Lower leg skin (tissue), 4 donors: ENCODE measurements around the gene ANKMY2. TPM values are rescaled to one million over a fixed set of nuclear protein-coding genes. Genes with fewer than 3 reads are reported as not detected.

Experiments used
- DNase-seq, 2 donors: peaks; one replicate each; pipeline ENCODE4 v3.0.0-alpha.2; 2019; ENCODE audit warnings: low spot score in 2 of 2
- H3K4me3 ChIP-seq: fragments of 200-600 bp; sonication (generic); 2 replicates; pipeline ENCODE4 v1.5.1; 2017; ENCODE audit warnings: mild to moderate bottlenecking, low read depth; ENCODE audit not compliant: poor library complexity, severe bottlenecking
- POLR2A ChIP-seq, 2 donors: fragments of 450-650 bp; IDR thresholded peaks; one replicate each; pipeline ENCODE4 v1.6.1; 2016 to 2017; ENCODE audit warnings: antibody characterized with exemption in 2 of 2, mild to moderate bottlenecking in 1 of 2, moderate library complexity in 1 of 2
- WGBS, 2 donors: methylation state at CpG; one replicate each; pipeline ENCODE4 v1.1.5; 2018; 5-methylcytosine and 5-hydroxymethylcytosine counted together
- intact Hi-C: fragments of 100-400 bp; cut with DNase I; formaldehyde crosslinking; loops from one replicate; pipeline ENCODE4 v1.15.0; 2023; ENCODE audit warnings: low total_unique reads
- total RNA-seq, 4 donors: library from RNA; depleted of rRNA; stranded (reverse); fragments of >200 nt; gene quantifications; one replicate each; pipeline ENCODE4 v1.1.0, GENCODE V29; 2016
- TF ChIP-seq, protein P1 (sequence below), 3 donors: fragments of 450-650 bp; IDR thresholded peaks; one replicate each; pipeline ENCODE4 v1.5.1; 2016; ENCODE audit warnings: antibody characterized with exemption in 3 of 3, mild to moderate bottlenecking in 3 of 3, moderate library complexity in 2 of 3

The ANKMY2 gene
- total RNA-seq, 4 donors from 2014 or later, result 5.5 to 14.5 (median 9.9) TPM

DNA sequence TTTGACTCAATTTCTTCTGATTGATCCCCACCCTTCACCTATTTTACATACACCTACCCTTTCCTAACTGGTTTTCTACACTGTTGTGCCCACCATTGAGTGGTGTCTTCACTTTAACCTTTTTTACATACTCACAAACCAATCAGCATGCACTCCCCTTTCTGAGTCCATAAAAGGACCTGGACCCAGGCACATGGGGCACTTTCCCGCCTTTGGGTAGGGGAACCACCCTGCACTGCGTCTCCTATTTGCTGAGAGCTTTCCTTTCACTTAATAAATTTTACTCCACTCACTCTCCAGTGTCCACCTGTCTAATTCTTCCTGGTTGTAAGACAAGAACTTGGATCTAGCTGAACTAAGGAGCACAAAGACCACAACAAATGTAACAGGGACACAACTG, 33.8 kb downstream of the ANKMY2 start:
- no peak for DNase-seq
- TF ChIP-seq POLR2A (IDR thresholded peaks at IDR 0.05), result no peak
- TF ChIP-seq, protein P1, sequence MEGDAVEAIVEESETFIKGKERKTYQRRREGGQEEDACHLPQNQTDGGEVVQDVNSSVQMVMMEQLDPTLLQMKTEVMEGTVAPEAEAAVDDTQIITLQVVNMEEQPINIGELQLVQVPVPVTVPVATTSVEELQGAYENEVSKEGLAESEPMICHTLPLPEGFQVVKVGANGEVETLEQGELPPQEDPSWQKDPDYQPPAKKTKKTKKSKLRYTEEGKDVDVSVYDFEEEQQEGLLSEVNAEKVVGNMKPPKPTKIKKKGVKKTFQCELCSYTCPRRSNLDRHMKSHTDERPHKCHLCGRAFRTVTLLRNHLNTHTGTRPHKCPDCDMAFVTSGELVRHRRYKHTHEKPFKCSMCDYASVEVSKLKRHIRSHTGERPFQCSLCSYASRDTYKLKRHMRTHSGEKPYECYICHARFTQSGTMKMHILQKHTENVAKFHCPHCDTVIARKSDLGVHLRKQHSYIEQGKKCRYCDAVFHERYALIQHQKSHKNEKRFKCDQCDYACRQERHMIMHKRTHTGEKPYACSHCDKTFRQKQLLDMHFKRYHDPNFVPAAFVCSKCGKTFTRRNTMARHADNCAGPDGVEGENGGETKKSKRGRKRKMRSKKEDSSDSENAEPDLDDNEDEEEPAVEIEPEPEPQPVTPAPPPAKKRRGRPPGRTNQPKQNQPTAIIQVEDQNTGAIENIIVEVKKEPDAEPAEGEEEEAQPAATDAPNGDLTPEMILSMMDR (IDR thresholded peaks at IDR 0.05), result no peak
- 74 to 100% methylated on average over 2 of the region's 2 CpGs for WGBS, 2 donors
- intact Hi-C loops, result no loop called here
- no peak overlapping the region for H3K4me3 ChIP-seq

DNA sequence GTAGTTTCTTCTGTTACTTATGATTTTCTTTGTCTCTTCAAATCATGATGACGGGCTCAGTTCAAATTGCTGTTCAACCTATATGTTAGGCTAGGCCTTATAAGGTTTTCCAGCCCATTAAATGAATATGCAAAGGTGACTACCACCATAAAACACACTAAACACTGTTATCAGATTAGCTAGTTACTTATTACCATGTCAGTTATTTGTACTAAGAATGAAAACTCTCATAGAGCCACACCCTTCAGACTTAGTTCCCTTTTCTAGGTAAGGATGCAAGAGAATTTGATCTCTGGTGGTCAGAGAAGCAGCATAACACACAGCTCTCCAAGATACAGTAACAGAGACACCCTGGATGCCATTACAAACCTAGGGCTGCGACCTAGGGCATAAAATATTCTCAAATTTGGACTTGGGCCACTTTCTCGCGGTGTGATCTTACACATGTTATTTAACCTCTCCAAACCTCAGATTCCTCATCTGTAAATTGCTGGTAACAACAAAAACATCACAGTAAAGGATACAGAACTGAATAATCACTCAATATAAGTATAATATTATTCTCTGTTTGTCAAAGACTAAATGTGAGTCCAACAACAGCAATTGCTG, 35.6 kb downstream of the ANKMY2 start:
- H3K4me3 ChIP-seq, result no peak overlapping the region
- DNase-seq, result no peak
- TF ChIP-seq, protein P1 (IDR thresholded peaks at IDR 0.05), result no peak
- no peak for TF ChIP-seq POLR2A (IDR thresholded peaks at IDR 0.05)
- 77 to 87% methylated on average over 4 of the region's 4 CpGs for WGBS, 2 donors
- intact Hi-C loops, result no loop called here

DNA sequence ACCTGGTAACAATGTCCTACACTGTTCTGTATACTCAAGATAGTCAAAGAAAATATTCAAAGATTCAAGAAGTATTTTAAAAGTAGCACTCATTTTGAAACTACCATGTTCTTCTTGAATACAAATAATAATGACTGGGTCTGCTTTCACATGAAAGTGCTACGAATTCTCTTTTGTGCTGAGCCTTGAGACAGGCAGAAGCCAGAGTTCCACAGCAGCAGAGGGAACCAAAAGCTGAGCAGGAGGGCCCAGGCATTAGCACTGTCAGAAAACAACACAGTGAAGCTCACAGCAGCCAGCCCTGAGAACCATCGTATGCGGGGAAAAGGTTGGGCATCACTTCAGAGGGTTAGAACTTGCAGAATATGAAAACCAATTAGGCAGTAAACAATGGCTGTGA, 38.9 kb downstream of the ANKMY2 start:
- 89 to 94% methylated on average over 3 of the region's 3 CpGs for WGBS, 2 donors
- TF ChIP-seq, protein P1 (IDR thresholded peaks at IDR 0.05), result no peak
- TF ChIP-seq POLR2A (IDR thresholded peaks at IDR 0.05), result no peak
- no peak overlapping the region for H3K4me3 ChIP-seq
- DNase-seq, result no peak
- intact Hi-C loops, result no loop called here

DNA sequence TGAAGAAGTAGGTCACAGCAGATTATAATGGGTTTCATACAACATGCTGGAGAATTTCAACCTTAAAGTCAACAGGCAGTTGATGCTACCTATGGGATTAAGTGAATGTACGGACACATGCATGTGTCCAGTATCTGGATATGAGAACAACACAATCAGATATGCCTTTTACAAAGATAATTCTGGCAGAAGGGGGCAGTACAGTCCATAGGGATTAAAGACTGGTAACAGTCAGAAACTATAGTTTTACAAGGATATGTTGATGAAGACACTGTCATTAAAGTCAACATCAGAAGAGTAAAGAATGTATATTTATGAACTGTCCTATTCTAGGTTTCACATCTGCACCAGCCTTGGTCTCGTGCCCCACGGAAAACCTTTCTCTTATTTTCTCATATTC, 41.5 kb downstream of the ANKMY2 start:
- intact Hi-C loops, result no loop called here
- no peak for DNase-seq
- H3K4me3 ChIP-seq, result no peak overlapping the region
- 96 to 97% methylated on average over 3 of the region's 3 CpGs for WGBS, 2 donors
- no peak for TF ChIP-seq POLR2A (IDR thresholded peaks at IDR 0.05)
- TF ChIP-seq, protein P1 (IDR thresholded peaks at IDR 0.05), result no peak

DNA sequence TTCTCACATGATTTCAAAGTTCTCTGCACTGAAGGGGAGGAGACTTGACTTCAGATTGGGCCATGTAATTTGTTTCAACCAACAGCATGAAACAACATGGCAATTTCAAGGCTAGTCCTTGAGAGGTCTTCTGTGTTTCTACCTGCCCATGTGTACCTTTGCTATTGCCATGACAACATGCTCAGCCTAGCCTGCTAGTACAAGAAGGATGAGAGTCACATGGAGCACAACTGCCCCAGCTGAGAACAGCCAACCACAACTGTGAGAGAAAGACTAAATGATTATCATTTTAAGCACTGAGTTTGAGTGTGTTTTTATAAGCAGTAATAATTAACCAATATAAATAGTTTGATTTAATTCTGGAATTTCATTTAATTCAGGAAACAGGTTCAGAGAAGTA, 41.9 kb downstream of the ANKMY2 start:
- no peak for TF ChIP-seq POLR2A (IDR thresholded peaks at IDR 0.05)
- TF ChIP-seq, protein P1 (IDR thresholded peaks at IDR 0.05), result no peak
- intact Hi-C loops, result no loop called here
- DNase-seq, result no peak
- H3K4me3 ChIP-seq, result no peak overlapping the region

DNA sequence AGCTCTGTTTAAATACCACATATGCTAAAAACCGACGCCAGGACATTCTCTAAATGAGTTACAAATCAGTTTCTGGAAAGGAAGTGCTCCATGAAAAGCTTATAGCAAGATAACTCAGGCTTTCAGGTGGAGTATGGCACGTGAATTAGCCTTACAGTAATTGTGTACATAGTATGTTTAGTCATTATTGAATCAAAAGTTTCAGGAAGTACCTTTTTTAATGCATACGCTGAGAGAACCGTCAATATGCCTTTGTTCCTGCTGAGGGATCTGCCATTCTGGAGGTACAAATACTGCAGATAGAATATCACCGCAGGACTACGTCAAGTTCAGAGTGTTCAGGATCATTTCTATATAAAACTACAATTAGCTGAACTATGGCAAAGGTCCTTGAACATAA, 45.7 kb downstream of the ANKMY2 start:
- intact Hi-C loops, result no loop called here
- WGBS, 2 donors, result 86 to 89% methylated on average over 7 of the region's 7 CpGs
- TF ChIP-seq POLR2A (IDR thresholded peaks at IDR 0.05), result no peak
- TF ChIP-seq, protein P1 (IDR thresholded peaks at IDR 0.05), result no peak
- no peak for DNase-seq
- no peak overlapping the region for H3K4me3 ChIP-seq
